GM04503 (cell line): ENCODE measurements around the gene NUP210L.

Source experiments
- DNase-seq: peaks from one replicate; pipeline ENCODE4 v3.0.0-alpha.2; 2012; ENCODE audit warnings: low read depth

Gene NUP210L

GRCh38 chr1:153963850-153964331 lies 191.0 kb downstream of the NUP210L start:
- no peak for DNase-seq

GRCh38 chr1:153963030-153963849 lies 191.6 kb downstream of the NUP210L start, which contains the start of gene SLC39A1:
Gene SLC39A1 (minus strand): TSS chr1:153963537. CDS start chr1:153962715, 822 bp downstream.
- peak; percentile 68 for DNase-seq

GRCh38 chr1:153962088-153963029 lies 192.5 kb downstream of the NUP210L start:
- DNase-seq: no peak

- DNase-seq: no peak
Observed at GRCh38 chr1:153961421-153961820, 193.5 kb downstream of the NUP210L start.

GRCh38 chr1:153960206-153960605 lies 194.7 kb downstream of the NUP210L start:
- DNase-seq: no peak

- no peak for DNase-seq
Observed at GRCh38 chr1:153959454-153959853, 195.4 kb downstream of the NUP210L start.

GRCh38 chr1:153958961-153959260 lies 196.0 kb downstream of the NUP210L start:
- no peak for DNase-seq

GRCh38 chr1:153958111-153958960 lies 196.5 kb downstream of the NUP210L start, which contains the start of gene CRTC2:
Gene CRTC2 (minus strand): TSS chr1:153958612. CDS start chr1:153958497, 115 bp downstream.
- peak; percentile 95 for DNase-seq

GRCh38 chr1:153957744-153958110 lies 197.1 kb downstream of the NUP210L start:
- DNase-seq: no peak

GRCh38 chr1:153956997-153957715 lies 197.7 kb downstream of the NUP210L start:
- DNase-seq: no peak

GRCh38 chr1:153954826-153955225 lies 200.0 kb downstream of the NUP210L start:
- DNase-seq: no peak

GRCh38 chr1:153953859-153954365 lies 201.0 kb downstream of the NUP210L start:
- DNase-seq: no peak

GRCh38 chr1:153951801-153952200 lies 203.1 kb downstream of the NUP210L start:
- no peak for DNase-seq

GRCh38 chr1:153951183-153951582 lies 203.7 kb downstream of the NUP210L start:
- DNase-seq: no peak

GRCh38 chr1:153946622-153947241 lies 208.1 kb downstream of the NUP210L start, which contains the start of gene DENND4B:
Gene DENND4B (minus strand): TSS chr1:153946718. CDS start chr1:153944374, 2,344 bp downstream.
- DNase-seq: no peak

- DNase-seq: no peak
Observed at GRCh38 chr1:153945795-153946621, 208.9 kb downstream of the NUP210L start.

- no peak for DNase-seq
Observed at GRCh38 chr1:153945131-153945794, 209.6 kb downstream of the NUP210L start.

GRCh38 chr1:153944827-153945117 lies 210.1 kb downstream of the NUP210L start:
- DNase-seq: no peak
